GM12878 (cell line): ENCODE data around the gene KLHDC8A. TPM values are rescaled to one million over a fixed set of nuclear protein-coding genes. Genes with fewer than 3 reads are reported as not detected.

ENCODE experiments used
- BCL3 ChIP-seq: IDR thresholded peaks from 2 replicates; pipeline ENCODE4 v1.6.1; 2011; ENCODE audit warnings: borderline replicate concordance, low read depth, mild to moderate bottlenecking, moderate library complexity, low read length; ENCODE audit not compliant: insufficient read depth, poor library complexity, severe bottlenecking
- BMI1 ChIP-seq: fragments of 450-650 bp; IDR thresholded peaks from 2 replicates; pipeline ENCODE4 v1.6.1; 2016; ENCODE audit warnings: mild to moderate bottlenecking, moderate library complexity, borderline replicate concordance
- CREB1 ChIP-seq: IDR thresholded peaks from 2 replicates; pipeline ENCODE4 v1.6.1; 2012; ENCODE audit warnings: low read depth, mild to moderate bottlenecking, inconsistent platforms
- EED ChIP-seq: sonication (generic); IDR thresholded peaks from 2 replicates; pipeline ENCODE4 v1.6.1; 2016; ENCODE audit warnings: antibody characterized with exemption, low read depth
- FOS ChIP-seq: IDR thresholded peaks from 3 replicates; pipeline ENCODE4 v1.6.1; 2011; ENCODE audit warnings: borderline replicate concordance; ENCODE audit not compliant: insufficient read length; ENCODE audit errors: extremely low read depth
- HDAC6 ChIP-seq: fragments of 200-600 bp; sonication (generic); IDR thresholded peaks from one replicate; pipeline ENCODE4 v1.8.0; 2017; ENCODE audit warnings: antibody characterized with exemption; ENCODE audit not compliant: unreplicated experiment
- HSF1 ChIP-seq: fragments of 150-350 bp; IDR thresholded peaks from 2 replicates; pipeline ENCODE4 v1.6.1; 2014; ENCODE audit warnings: mild to moderate bottlenecking, low read depth, low read length
- IRF3 ChIP-seq: fragments of 450-650 bp; IDR thresholded peaks from 2 replicates; pipeline ENCODE4 v1.6.1; 2014; ENCODE audit warnings: mild to moderate bottlenecking
- KDM1A ChIP-seq: fragments of 200-600 bp; sonication (generic); IDR thresholded peaks from 2 replicates; pipeline ENCODE4 v1.6.1; 2016; ENCODE audit warnings: borderline replicate concordance
- MYC ChIP-seq: IDR thresholded peaks from 2 replicates; pipeline ENCODE4 v1.6.1; 2011; ENCODE audit warnings: mild to moderate bottlenecking, low read length, moderate library complexity, inconsistent platforms; ENCODE audit not compliant: insufficient read depth, insufficient replicate concordance, insufficient read length, severe bottlenecking
- NBN ChIP-seq: fragments of 450-650 bp; IDR thresholded peaks from 2 replicates; pipeline ENCODE4 v1.6.1; 2016
- NR2C1 ChIP-seq: fragments of 450-650 bp; IDR thresholded peaks from 2 replicates; pipeline ENCODE4 v1.6.1; 2017; ENCODE audit warnings: antibody characterized with exemption, mild to moderate bottlenecking, moderate library complexity
- PBX3 ChIP-seq: IDR thresholded peaks from 2 replicates; pipeline ENCODE4 v1.6.1; 2011; ENCODE audit warnings: mild to moderate bottlenecking, low read depth, low read length, moderate library complexity; ENCODE audit not compliant: insufficient replicate concordance
- RAD21 ChIP-seq: IDR thresholded peaks from 2 replicates; pipeline ENCODE4 v1.6.1; 2011; ENCODE audit warnings: mild to moderate bottlenecking, low read depth, low read length, moderate library complexity; ENCODE audit not compliant: insufficient read depth
- RELA ChIP-seq: fragments of 450-650 bp; IDR thresholded peaks from 2 replicates; pipeline ENCODE4 v1.8.0; 2014; ENCODE audit warnings: borderline replicate concordance; ENCODE audit not compliant: partially characterized antibody
- YBX1 ChIP-seq: fragments of 450-650 bp; IDR thresholded peaks from 2 replicates; pipeline ENCODE4 v1.6.1; 2016; ENCODE audit warnings: antibody characterized with exemption
- ZBTB33 ChIP-seq: fragments of 450-650 bp; IDR thresholded peaks from 2 replicates; pipeline ENCODE4 v1.6.1; 2017; ENCODE audit warnings: mild to moderate bottlenecking
- ZNF217 ChIP-seq: fragments of 450-650 bp; IDR thresholded peaks from 2 replicates; pipeline ENCODE4 v1.6.1; 2017; ENCODE audit warnings: antibody characterized with exemption, mild to moderate bottlenecking
- ZNF274 ChIP-seq: IDR thresholded peaks from one replicate; pipeline ENCODE4 v1.8.0; 2011; ENCODE audit not compliant: insufficient read length, insufficient read depth
- ZNF384 ChIP-seq: IDR thresholded peaks from 2 replicates; pipeline ENCODE4 v1.6.1; 2012; ENCODE audit warnings: low read depth, mild to moderate bottlenecking, low read length, improper control_type of control experiment, borderline replicate concordance
- ZNF622 ChIP-seq: fragments of 450-650 bp; IDR thresholded peaks from 2 replicates; pipeline ENCODE4 v1.6.1; 2017; ENCODE audit warnings: mild to moderate bottlenecking, inconsistent platforms
- polyA plus RNA-seq, 11 experiments: library from polyadenylated mRNA; depleted of rRNA in 4 of 11; unstranded in 6 of 11; stranded (reverse) in 5 of 11; fragments of >200 nt; fragmentation: Nextera tagmentation in 4 of 11; fragmentation: Illumina TruSeq in 1 of 11; extraction: Ambion mirVana in 4 of 11; extraction: Trizol in 1 of 11; gene quantifications; 1 replicate in 1 of 11; 2 replicates in 10 of 11; pipeline versions ENCODE4 v1.2.1 to v1.2.3, GENCODE V29; 2011 to 2016; ENCODE audit warnings: inconsistent platforms in 2 of 11, missing spikeins in 2 of 11, low read depth in 1 of 11
- total RNA-seq, 4 experiments: library from RNA; depleted of rRNA in 3 of 4; stranded (reverse); fragments of >200 nt in 3 of 4; fragmentation: Illumina TruSeq in 1 of 4; extraction: Trizol in 1 of 4; gene quantifications; 2 replicates each; pipeline versions ENCODE4 v1.2.1 to v1.2.3, GENCODE V29; 2013 to 2021

KLHDC8A gene
- total and polyA plus RNA-seq, 10 of the 15 experiments (the other 5 are each of a cell fraction or from before 2014, with no cell fraction given): not detected

- TF ChIP-seq HSF1: no peak
- peak; percentile 55 for TF ChIP-seq BCL3
- TF ChIP-seq NBN: peak; percentile 77
- peak; percentile 3 for TF ChIP-seq RELA
- TF ChIP-seq ZNF622: no peak
- TF ChIP-seq ZNF274: no peak
- peak; percentile 90; the same call in 1 of the 2 replicates for TF ChIP-seq YBX1
- TF ChIP-seq ZNF217: 0 out of 2 replicates have a peak, but pooled peaks have one; percentile 42
- TF ChIP-seq PBX3: no peak
- TF ChIP-seq IRF3: no peak
- TF ChIP-seq BMI1: no peak
- no peak for TF ChIP-seq FOS
- no peak for TF ChIP-seq CREB1
- no peak for TF ChIP-seq KDM1A
- TF ChIP-seq HDAC6: no peak
- peak; percentile 92 for TF ChIP-seq ZNF384
- no peak for TF ChIP-seq NR2C1
- TF ChIP-seq EED: peak; percentile 52; the same call in 1 of the 2 replicates
- TF ChIP-seq ZBTB33: no peak
- TF ChIP-seq RAD21: no peak
- no peak for TF ChIP-seq MYC
Observed at GRCh38 chr1:205313563-205314308, 43.0 kb downstream of the KLHDC8A start (continued).
